K562 (cell line): Measurements from ENCODE around the gene CTAGE8. TPM values are rescaled to one million over a fixed set of nuclear protein-coding genes. Genes with fewer than 3 reads are reported as not detected.
"Not testable (repeated sequence)": the region's sequence is repeated elsewhere in the genome, so short reads cannot be mapped to it uniquely, and the experiment has no call there.

Experiments used
- ATAC-seq: fragments of 200-7000 bp; cut with Tn5 transposase; 3 replicates; pipeline ENCODE4 v1.9.1; 2020; ENCODE audit warnings: moderate library complexity
- BruUV-seq: library from RNA; stranded (reverse); fragments of 400-500 nt; replicated peaks from 2 replicates; lab custom pipeline; 2021; lab: Mats Ljungman, UMichigan
- CTCF ChIA-PET: fragments of 300-600 bp; formaldehyde crosslinking; extraction: SDS; loops from one replicate; lab custom pipeline; 2021; ENCODE audit warnings: low intra/inter-chr PET ratio; lab: Yijun Ruan, JAX
- POLR2A ChIA-PET: fragments of 300-600, 350-650 bp; sonication (Branson Sonifier 250); formaldehyde crosslinking; extraction: SDS; loops from one replicate; lab custom pipeline; 2021; ENCODE audit warnings: antibody characterized with exemption, inconsistent platforms; lab: Yijun Ruan, JAX
- DNase-seq, 4 experiments: peaks; one replicate each; pipeline versions ENCODE4 v3.0.0 to v3.0.0-alpha.2; 2011 to 2018; ENCODE audit warnings: low spot score in 3 of 4, mixed read lengths in 3 of 4; ENCODE audit errors: extremely low read depth in 1 of 4
- FAIRE-seq: peaks from 2 replicates; lab custom pipeline; 2011; peaks lifted over from hg19 to GRCh38; lab: Jason Lieb, UNC
- H2AFZ ChIP-seq: 2 replicates; pipeline ENCODE4 v1.6.0; 2011; ENCODE audit warnings: low read depth, low read length, control low read depth, inconsistent platforms
- H3K27ac ChIP-seq: fragments of 200-600 bp; 3 replicates; pipeline ENCODE4 v1.8.0; 2011; ENCODE audit warnings: low read depth, mild to moderate bottlenecking, control low read depth, inconsistent platforms, low read length, moderate library complexity, mixed read lengths; ENCODE audit errors: extremely low read depth
- H3K27me3 ChIP-seq, 2 experiments: fragments of 300-600 bp in 1 of 2; 2 replicates in 1 of 2; 3 replicates in 1 of 2; pipeline versions ENCODE4 v1.6.0 to v1.8.0; 2011; ENCODE audit warnings: inconsistent platforms in 2 of 2, low read length in 2 of 2, mild to moderate bottlenecking in 1 of 2, mixed read lengths in 1 of 2, moderate library complexity in 1 of 2; ENCODE audit not compliant: control insufficient read depth in 2 of 2, insufficient read depth in 2 of 2
- H3K36me3 ChIP-seq: fragments of 300-600 bp; 3 replicates; pipeline ENCODE4 v1.8.0; 2011; ENCODE audit warnings: mild to moderate bottlenecking, low read length, inconsistent platforms; ENCODE audit not compliant: control insufficient read depth, insufficient read depth
- H3K4me1 ChIP-seq, 2 experiments: fragments of 200-600 bp in 1 of 2; replicated peaks in 1 of 2; 2 replicates in 1 of 2; 3 replicates in 1 of 2; pipeline versions ENCODE4 v1.5.1 to v1.8.0; 2011; ENCODE audit warnings: inconsistent platforms in 2 of 2, low read length in 2 of 2, mild to moderate bottlenecking in 1 of 2, mixed read lengths in 1 of 2, moderate library complexity in 1 of 2; ENCODE audit not compliant: control insufficient read depth in 2 of 2, insufficient read depth in 2 of 2
- H3K4me2 ChIP-seq: 2 replicates; pipeline ENCODE4 v1.6.1; 2011; ENCODE audit warnings: low read length, control low read depth, inconsistent platforms, mixed read lengths; ENCODE audit not compliant: insufficient read depth
- H3K4me3 ChIP-seq: fragments of 200-600 bp; sonication (generic), shearing (Covaris generic); 2 replicates; pipeline ENCODE4 v1.5.1; 2016; ENCODE audit warnings: control low read depth, inconsistent platforms
- H3K79me2 ChIP-seq: fragments of 200-600 bp; 3 replicates; pipeline ENCODE4 v1.8.0; 2011; ENCODE audit warnings: low read length, inconsistent platforms; ENCODE audit not compliant: control insufficient read depth, insufficient read depth
- H3K9ac ChIP-seq, 2 experiments: 2 replicates each; pipeline versions ENCODE4 v1.6.0 to v1.6.1; 2011; ENCODE audit warnings: low read depth in 2 of 2, low read length in 2 of 2, control low read depth in 1 of 2, inconsistent platforms in 1 of 2, mild to moderate bottlenecking in 1 of 2, mixed read lengths in 1 of 2; ENCODE audit not compliant: insufficient read depth in 1 of 2
- H3K9me1 ChIP-seq: one replicate; pipeline ENCODE4 v1.6.0; 2011; ENCODE audit warnings: inconsistent platforms, mild to moderate bottlenecking, low read length, moderate library complexity; ENCODE audit not compliant: control insufficient read depth, insufficient read depth
- H3K9me3 ChIP-seq: replicated peaks from 2 replicates; pipeline ENCODE4 v1.5.1; 2011; ENCODE audit warnings: low read depth, low read length, inconsistent platforms; ENCODE audit not compliant: control insufficient read depth, insufficient read depth
- H4K20me1 ChIP-seq: replicated peaks from 2 replicates; pipeline ENCODE4 v1.6.1; 2011; ENCODE audit warnings: low read length, inconsistent platforms, mixed read lengths; ENCODE audit not compliant: control insufficient read depth, insufficient read depth
- WGBS: fragments of 100-300 bp; shearing (Covaris generic); methylation state at CpG from one replicate; pipeline ENCODE4 v1.1.6; 2016; ENCODE audit warnings: low coverage, mixed read lengths; ENCODE audit not compliant: insufficient coverage; ENCODE audit errors: missing lambda C conversion rate; 5-methylcytosine and 5-hydroxymethylcytosine counted together
- in situ Hi-C: fragments of 300-500 bp; cut with MboI; formaldehyde crosslinking; loops from 4 replicates; pipeline ENCODE4 v1.15.0; 2018; ENCODE audit warnings: inconsistent platforms, mixed read lengths
- intact Hi-C: fragments of 100-400 bp; cut with micrococcal nuclease; formaldehyde crosslinking; loops from 2 replicates; pipeline ENCODE4 v1.14.2; 2022
- polyA plus RNA-seq, 8 experiments: library from polyadenylated mRNA; depleted of rRNA in 4 of 8; stranded (reverse) in 5 of 8; unstranded in 3 of 8; fragments of >200 nt; fragmentation: Nextera tagmentation in 2 of 8; fragmentation: Illumina TruSeq in 1 of 8; extraction: Ambion mirVana in 2 of 8; extraction: Trizol in 1 of 8; gene quantifications; 2 replicates each; pipeline versions ENCODE4 v1.2.1 to v1.2.3, GENCODE V29; 2011 to 2014; ENCODE audit warnings: inconsistent platforms in 1 of 8, missing spikeins in 1 of 8
- total RNA-seq, 7 experiments: library from RNA; depleted of rRNA in 6 of 7; stranded (reverse); fragments of >200 nt in 6 of 7; fragmentation: Illumina TruSeq in 2 of 7; extraction: Trizol in 2 of 7; gene quantifications; 2 replicates each; pipeline versions ENCODE4 v1.2.1 to v1.2.3, GENCODE V29; 2011 to 2021; ENCODE audit warnings: low replicate concordance in 1 of 7

Gene CTAGE8
- total and polyA plus RNA-seq, 9 of the 15 experiments (the other 6 are each of a cell fraction or from before 2014, with no cell fraction given) = 0.04 TPM; not detected in 7

DNA sequence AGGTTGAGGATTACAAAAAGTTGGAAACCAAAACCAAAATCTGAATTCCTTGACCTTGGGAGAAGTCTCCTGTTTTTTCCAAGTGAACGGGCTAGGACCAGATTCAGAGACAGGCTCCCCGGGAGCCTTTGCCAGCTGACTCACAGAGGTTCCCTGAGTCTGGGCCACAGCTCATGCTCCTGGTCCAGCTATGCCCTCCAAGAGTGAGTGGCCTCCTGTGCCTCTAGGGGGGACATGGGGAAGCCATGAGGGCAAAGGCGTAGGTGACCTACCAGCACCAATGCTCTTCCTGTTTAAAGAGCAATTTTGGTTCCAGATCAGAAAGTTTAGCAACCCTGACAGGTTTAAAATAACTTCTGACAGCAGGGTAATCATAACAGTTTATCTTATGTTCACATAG lies 40.3 kb downstream of the CTAGE8 start:
- H3K36me3 ChIP-seq, H3K9ac ChIP-seq, FAIRE-seq, H3K27me3 ChIP-seq, intact Hi-C loops, H3K9me1 ChIP-seq, DNase-seq, POLR2A ChIA-PET, H2AFZ ChIP-seq, H3K27ac ChIP-seq, H3K4me1 ChIP-seq, in situ Hi-C loops, ATAC-seq, H3K9me3 ChIP-seq, H3K4me2 ChIP-seq, H4K20me1 ChIP-seq, BruUV-seq, H3K4me3 ChIP-seq, H3K79me2 ChIP-seq, CTCF ChIA-PET: not testable (repeated sequence)
- WGBS = 0% methylated on average over 1 of the region's 3 CpGs

DNA sequence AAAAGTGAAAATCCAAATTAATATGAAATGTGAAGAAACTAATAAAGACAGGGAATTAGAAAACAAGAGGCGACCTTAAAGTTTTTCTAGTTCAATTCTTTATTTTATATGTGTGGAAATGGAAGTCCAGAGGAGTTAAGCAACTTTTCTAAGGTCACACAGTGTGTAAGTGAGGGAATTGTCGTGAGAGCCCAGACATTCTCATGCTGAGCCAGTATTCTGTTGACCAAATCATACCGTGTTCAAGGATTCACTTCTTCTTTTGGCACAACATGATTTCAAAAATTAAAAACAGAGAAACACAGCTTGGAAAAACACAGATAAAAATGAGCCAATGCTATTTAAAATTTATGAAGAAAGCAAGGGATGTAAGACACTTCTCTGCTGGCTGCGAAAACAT lies 42.2 kb downstream of the CTAGE8 start:
- H2AFZ ChIP-seq, BruUV-seq, POLR2A ChIA-PET, H3K79me2 ChIP-seq, DNase-seq, ATAC-seq, H4K20me1 ChIP-seq, H3K4me1 ChIP-seq, H3K9me3 ChIP-seq, H3K4me3 ChIP-seq, in situ Hi-C loops, intact Hi-C loops, CTCF ChIA-PET, H3K9ac ChIP-seq, H3K27me3 ChIP-seq, FAIRE-seq, H3K36me3 ChIP-seq, H3K9me1 ChIP-seq, H3K4me2 ChIP-seq, H3K27ac ChIP-seq: not testable (repeated sequence)
- 1% methylated on average over 2 of the region's 4 CpGs for WGBS

DNA sequence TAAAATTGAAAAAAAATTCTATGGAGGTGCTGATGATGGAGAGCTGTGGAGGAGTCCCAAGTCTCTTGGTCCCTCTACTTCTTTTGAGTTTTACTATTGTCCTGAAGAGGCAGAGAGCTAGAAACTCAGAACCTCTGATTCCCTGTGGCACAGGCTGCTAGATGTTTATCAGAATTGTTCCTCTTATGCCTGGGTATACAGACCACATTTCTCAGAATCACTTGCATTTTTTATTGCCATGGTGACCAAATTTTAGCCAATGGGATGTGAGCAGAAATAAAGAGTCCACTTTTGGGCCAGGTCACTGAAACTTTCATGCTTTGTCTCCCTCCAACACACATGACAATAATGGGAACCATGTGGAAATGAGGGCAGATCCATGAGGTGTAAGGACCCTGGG lies 45.4 kb downstream of the CTAGE8 start:
- H3K4me2 ChIP-seq, DNase-seq, H3K9me1 ChIP-seq, CTCF ChIA-PET, H3K79me2 ChIP-seq, in situ Hi-C loops, H2AFZ ChIP-seq, H3K27me3 ChIP-seq, H3K27ac ChIP-seq, H4K20me1 ChIP-seq, POLR2A ChIA-PET, BruUV-seq, H3K4me3 ChIP-seq, H3K9me3 ChIP-seq, intact Hi-C loops, H3K9ac ChIP-seq, H3K36me3 ChIP-seq, ATAC-seq, FAIRE-seq, H3K4me1 ChIP-seq: not testable (repeated sequence)

DNA sequence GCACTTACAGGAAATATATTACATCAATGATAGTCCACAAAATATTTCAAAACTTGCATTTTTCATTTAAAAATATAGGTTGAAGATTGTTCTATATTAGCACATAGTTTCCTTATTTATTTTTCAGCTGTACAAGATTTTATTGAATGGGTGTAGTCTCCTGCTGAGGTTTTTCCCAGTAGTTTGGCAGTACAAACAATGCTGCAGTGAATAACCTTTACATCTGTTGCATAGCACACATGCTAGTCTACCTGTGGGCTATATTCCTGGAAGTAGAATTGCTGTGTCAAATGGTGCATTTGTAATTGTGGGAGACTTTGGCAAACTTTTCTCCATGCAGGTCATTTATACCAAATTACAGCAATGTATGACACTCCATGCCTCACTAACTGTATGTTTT lies 48.6 kb downstream of the CTAGE8 start:
- H3K9me3 ChIP-seq, H4K20me1 ChIP-seq, BruUV-seq, H3K9me1 ChIP-seq, ATAC-seq, FAIRE-seq, in situ Hi-C loops, H3K27ac ChIP-seq, CTCF ChIA-PET, H3K27me3 ChIP-seq, H2AFZ ChIP-seq, H3K9ac ChIP-seq, H3K4me2 ChIP-seq, intact Hi-C loops, H3K36me3 ChIP-seq, H3K79me2 ChIP-seq, DNase-seq, H3K4me1 ChIP-seq, H3K4me3 ChIP-seq, POLR2A ChIA-PET: not testable (repeated sequence)
